ENCODE data around the gene SBK2. TPM values are rescaled to one million over a fixed set of nuclear protein-coding genes. Genes with fewer than 3 reads are reported as not detected.
A peak's percentile ranks its signal among the peaks of the same experiment; 100 is the strongest.

SBK2 gene
- total RNA-seq, 1 donor from 2014 or later, result not detected

DNA sequence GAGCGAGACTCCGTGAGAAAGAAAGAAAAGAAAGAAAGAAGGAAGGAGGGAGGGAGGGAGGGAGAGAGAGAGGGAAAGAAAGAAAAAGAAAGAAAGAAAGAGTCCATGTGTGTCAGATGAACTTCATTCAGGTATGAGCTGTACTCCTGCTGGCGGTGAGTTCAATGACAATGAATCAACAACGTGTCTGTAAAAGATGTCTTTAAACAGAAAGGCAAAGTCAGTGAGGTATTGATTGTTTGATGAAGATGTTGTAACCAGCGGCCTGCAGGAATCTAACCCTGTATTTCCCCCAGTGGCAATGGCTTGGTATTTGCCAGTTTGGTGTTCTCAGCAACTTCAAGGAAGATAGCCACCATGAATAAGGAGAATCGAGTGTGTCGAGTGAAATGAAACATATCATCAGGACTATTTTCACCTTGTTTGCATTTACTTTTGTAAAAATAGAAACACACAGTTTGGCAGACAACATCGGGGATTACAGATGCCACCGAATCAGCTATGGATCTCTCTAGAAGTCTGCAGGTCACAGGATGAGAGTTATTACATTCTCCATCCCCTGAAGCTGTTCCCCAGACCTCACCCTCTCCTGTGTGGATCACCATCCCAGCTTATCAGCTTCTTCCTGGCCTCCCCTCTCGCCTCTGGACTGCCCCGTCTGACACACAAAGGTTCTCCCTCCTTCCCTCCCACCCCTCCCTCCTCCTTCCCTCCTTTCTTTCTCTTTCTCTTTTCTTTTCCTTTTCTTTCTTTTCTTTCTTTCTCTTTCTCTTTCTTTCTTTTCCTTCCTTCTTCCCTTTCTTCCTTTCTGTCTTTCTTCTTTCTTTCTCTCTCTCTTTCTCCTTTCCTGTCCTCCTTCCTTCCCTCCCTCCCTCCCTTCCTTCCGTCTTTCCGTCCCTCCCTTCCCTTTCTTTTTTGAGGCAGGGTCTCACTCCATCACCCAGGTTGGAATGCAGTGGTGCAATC is 16.6 kb upstream of the SBK2 start:
- no peak for DNase-seq

DNA sequence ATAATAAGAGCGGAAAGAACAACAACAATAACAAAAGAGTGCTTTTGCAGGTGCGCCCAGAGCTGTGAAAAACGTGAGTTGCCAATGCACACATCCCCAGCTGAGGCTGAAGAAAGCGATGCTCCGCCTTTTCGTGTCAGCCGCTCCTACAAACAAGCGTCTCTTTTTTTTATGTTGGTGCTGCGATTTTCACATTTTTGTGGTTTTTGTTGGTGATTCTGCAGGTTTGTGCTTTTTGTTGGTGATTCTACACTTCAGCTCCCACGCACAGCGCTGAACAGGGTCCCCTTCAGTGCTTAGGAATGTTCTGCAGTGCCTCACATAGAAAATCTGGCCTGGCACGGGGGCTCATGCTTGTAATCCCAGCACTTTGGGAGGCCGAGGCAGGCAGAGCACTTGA is 15.7 kb upstream of the SBK2 start:
- DNase-seq, result no peak

DNA sequence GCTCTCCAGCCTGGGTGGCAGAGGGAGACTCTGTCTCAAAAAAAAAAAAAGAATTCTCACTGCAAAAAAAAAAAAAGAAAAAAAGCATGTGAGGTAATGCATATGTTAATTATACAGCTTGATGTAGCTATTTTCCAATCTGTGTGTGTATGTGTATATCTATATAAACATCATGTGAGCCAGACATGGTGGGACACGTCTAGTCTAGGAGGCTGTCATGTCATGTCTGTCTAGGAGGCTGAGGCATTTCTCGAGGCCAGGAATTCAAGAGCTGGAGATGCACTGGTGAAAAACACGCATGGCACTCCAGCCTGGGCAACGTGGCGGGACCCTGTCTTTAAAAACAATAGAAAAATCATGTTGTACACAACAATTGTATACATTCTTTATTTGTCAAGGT is 15.3 kb upstream of the SBK2 start:
- no peak for DNase-seq

DNA sequence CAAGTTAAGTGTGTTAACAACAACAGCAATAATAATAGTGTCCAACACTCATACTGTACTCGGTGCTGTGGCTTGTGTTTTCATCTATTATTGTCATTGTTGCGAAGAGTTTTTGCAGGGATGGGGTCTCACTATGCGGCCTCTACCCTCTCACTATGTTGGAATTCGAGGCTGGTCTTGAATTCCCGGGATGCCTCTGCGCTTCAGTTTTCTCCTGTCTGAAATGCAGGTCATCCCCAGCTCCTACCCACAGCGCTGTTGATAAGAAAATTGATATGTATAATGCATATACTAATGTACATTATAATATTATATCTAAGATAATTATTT is 13.4 kb upstream of the SBK2 start:
- no peak for DNase-seq

DNA sequence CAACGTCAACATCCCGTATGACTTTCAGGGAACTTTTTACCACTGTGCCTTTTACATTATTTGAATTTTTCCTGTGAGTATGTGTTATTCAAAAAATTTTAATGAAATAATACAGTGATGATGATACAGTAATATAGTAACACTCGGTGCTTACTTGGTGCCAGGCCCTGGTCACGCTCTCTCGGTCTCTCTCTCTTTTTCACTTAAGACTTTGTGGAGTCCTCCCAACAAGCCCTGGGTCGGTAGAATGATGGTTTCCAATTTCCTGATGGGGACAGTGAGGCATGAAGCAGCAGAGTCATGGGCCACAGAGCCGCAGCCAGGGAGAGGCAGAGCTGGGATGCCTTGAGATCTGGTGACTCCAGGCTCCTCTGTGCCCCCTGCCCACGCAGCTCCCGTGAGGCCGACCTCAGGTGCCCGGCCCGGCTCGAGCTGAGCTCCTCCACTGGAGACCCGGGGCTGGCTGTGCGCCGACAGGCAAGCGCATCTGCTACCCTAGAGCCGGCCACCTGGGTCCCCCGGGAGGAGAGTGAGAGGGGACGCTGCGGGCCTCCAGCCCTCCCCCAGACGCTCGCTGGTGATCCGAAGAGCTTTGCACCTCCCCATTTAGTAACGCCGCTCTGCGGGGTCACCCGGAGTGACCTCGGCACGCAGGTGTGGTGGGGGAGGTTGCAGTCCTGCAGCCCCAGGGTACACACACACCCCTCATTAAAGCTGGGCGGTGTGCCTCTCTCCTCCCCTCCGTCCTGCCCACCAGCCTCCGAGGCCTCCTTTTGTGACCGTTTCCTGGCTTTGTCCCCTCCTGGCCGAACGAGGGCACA is 12.8 kb upstream of the SBK2 start:
- peak; percentile 80 for DNase-seq

DNA sequence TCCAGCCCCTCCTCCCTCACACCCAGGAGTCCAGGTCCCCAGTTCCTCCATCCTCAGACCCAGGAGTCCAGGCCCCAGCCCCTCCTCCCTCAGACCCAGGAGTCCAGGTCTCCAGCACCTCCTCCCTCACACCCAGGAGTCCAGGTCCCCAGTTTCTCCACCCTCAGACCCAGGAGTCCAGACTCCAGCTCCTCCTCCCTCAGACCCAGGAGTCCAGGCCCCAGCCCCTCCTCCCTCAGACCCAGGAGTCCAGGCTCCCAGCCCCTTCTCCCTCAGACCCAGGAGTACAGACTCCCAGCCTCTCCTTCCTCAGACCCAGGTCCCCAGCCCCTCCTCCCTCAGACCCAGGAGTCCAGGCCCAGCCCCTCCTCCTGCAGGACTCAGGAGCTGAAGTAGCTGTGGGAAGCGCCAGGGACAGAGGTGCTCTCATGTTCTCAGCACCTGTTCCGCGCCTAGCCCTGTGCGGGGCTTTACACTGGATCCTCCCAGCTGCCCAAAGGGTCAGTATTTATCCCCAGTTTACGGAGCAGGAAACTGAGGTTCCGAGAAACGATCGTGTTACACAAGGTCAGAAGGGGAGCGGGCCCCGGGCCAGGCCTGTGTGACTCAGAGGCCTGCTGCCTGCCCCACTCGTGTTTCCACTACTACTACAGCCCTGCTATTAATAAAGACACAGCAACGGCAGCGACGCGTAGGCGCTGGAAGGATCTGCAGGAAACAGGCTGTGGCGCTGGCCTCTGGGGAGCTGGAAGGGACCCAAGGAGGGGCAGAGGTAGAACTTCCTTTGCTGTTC is 10.1 kb upstream of the SBK2 start:
- peak; percentile 94 for DNase-seq

DNA sequence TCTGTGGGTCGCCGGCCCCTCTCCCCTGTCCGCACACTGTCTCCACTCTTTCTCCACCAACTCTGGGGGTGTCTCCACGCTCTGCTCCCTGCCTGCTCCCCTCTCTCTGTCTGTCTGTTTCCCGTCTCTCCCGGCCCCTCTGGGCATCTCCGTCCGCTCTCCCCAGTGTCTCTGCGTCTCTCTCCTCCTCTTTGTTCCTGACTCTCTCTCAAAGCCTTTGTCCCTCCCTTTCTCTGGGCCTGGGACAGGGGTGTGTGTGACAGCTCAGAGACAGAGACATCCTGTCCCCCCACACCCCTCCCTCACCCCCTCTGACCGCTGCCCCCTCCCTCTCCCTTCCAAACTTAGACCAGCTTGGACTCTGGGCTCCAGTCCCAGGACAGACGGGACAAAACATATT is 9.1 kb upstream of the SBK2 start:
- DNase-seq, result no peak

DNA sequence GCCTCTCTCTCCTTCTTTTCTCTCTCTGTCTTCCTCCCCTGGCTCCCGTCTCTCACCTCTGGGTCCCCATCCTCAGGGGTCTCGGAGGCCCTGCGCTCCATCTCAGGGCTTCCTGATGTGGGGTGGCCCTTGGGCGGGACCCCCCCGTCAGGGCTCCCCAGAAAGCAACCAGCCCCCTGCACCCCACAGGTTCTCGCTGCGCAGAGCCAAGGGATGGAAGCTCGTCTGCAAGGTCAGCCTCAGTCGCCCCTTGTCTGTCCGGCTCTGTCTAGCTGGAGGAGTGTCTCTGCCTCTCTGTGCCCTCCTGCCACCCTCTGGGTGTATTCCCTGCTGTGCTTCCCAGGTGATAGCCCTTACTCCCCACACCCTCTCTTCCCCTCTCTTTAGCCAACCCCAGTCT is 8.5 kb upstream of the SBK2 start, which contains the start of gene SBK3:
SBK3 (minus strand) TSS at position 101 of the 400 bp plus-strand sequence; CDS start at position 101, 0 bp downstream.
- DNase-seq, result no peak

DNA sequence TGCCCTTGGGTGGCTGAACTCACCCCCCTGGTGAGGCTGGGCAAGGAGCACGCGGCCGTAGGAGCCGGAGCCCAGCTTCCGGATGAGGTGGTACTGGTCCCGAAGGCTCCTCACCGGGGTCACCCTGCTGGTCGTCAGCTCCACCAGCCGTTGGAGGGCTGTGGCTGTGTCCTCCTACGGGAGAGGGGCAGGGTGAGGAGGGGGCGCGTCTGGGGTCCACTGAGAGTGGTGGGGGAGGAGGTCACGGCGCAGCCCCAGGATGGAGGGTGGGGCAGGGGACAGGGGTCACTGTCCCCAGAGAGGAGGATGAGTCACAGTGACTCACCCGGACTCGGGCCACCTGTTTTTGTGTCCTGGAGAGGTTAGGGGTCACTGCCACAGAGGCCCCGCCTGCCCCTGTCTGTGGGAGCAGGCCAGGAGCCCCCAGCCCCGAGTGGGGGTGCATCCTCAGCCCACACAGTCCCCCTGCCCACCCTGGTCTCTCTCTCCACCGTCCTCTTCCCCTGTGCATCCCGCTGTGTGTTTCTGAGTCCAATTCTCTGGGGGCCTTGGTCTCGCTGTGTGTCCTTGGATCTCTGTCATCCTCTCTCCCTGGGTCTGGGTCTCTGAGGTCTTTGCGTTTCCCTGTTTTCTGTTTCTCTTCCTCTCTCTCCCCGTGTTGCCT is 8.0 kb upstream of the SBK2 start:
- DNase-seq, result no peak

DNA sequence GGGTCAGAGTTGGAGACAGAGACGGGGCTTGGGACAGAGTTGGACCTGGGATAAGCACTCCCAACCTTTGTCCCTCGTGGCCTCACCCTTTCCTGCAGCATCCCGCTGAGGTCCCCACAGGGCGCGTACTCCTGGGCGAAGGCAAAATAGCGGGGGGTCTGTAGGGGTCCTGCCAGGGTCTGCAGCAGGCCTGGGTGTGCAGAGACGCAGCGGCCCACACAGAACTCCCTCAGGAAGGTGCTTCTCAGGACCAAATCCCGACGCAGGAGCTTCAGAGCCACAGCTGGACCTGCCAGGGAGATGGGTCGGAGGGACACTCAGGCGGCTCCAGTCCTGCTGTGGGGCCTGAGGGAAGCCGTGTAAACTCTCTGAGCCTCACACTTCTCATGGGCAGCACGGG is 7.1 kb upstream of the SBK2 start:
- DNase-seq, result no peak

DNA sequence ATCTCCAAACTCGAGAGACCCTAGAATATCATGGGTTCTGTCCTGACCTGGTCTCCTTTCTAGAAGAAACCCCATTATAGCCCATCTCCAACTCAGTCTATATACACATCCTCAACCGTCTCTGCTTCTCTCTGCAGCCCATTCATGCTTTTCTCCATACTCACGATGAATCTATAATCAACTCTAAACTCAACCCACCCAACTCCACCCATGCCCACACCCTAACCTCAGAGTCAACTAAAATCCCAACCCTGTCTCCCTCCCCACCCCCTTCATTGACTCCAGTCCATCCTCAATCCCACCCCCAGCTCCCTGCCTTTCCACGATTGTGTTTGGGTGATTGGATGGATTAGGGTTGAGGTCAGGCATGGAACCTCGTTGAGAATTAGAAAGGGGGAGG is 6.6 kb upstream of the SBK2 start:
- no peak for DNase-seq

DNA sequence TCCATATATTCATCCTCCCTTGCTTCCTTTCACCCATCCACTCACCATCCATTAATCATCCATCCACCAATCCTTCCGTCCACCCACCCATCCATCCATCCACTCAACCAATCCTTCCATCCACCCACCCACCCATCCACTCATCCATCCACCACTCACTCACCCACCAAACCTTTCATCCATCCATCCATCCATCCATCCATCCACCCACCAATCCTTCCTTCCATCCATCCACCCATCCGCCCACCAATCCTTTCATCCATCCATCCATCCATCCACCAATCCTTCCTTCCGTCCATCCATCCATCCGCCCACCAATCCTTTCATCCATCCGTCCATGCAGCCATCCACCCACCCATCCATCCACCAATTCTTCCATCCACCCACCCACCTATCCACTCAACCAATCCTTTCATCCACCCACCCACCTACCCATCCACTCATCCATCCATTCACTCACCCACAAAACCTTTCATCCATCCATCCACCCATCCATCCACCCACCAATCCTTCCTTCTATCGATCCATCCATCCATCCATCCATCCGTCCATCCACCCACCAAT is 5.4 kb upstream of the SBK2 start:
- no peak for DNase-seq

DNA sequence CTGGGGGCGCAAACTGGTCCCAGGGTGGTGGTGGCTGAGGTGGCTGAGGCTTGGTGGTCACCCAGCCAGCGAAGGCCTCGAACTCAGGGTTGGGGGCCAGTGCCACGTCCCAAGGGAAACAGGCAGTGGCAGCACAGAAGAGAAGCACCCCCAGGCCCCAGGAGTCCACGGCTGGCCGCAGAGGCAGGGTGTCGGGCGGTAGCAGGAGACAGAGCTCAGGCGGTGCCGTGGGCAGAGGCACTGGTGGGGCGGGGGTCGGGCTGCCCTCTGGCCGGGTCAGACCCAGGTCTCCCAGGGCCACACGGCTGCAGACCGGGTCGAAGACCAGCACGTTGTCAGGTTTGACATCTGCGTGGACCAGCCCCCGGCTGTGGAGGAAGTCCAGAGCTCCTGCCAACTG is 4.2 kb upstream of the SBK2 start:
- no peak for DNase-seq

DNA sequence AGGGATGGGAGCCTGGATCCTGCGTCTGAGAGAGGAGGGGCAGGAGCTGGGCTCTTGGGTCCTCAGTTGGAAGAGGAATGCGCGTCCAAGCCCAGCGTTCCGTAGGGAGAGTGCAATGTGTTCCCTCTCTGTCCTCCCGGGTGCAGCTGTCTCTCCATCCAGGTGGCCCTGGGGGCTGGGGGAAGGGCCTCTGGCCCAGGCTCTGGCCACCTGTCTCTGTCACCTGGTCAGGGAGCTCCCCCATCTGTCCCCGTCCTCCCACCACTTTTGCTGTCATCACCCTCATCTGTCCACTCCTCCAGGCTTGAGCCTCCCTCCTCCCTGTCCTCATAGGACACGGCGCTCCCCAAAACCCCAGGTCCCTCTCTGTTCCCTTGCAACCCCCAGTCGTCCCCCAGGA is 3.7 kb upstream of the SBK2 start:
- no peak for DNase-seq

DNA sequence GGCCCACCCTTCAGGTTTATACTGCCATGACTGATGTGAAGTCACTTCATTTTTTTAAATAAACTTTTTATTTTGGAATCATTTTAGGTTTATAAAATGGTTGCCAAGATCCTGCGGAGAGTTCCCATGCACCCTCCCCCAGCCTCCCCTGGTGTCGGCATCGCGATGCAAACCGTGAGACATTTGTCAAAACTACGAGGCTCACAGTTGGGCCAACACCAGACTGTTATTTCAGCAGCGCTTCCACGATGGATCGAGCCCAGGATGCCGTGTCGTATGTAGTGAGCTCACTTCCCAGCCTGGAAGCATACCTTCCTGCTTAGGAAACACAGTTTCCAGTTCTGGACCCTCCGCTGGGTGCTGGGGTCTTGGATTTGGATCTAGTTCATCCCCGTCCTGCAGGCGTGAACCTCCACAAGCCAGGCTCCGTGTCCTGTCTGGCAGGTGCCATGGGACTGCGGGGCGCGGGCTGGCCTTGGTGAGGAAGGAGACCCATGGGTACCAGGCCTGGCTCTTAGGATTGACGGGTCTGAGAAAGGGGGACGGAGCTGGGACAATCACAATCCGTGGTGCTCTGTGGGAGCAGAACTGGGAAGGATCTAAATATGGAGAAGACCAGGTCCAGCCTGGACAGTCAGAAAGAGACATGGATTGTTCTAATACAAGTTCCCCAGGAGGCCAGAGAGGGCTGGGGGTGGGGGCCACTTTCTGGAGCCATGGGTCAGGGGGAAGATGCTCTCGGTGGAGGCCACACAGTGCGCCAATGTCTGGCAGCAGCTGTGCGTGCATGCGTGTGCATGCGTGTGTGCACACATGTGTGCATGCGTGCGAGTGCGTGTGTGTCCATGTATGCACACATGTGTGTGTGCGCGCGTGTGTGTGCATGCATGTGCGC is 2.4 kb upstream of the SBK2 start:
- no peak for DNase-seq

DNA sequence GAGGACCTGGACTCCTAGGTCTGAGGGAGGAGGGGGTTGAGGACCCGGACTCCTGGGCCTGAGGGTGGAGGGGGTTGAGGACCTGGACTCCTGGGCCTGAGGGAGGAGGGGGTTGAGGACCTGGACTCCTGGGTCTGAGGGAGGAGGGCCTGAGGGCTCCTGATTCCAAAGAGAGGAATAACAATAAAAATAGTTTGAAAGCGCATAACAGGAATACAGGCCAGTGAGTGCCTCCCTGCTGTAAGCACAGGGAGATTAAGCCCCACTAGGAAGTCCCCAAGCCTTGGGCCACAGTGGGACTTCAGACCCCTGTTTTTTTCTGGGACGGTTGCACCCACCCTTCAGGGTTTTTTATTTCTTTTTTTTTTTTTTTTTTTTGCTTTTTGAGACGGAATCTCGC is 1.2 kb upstream of the SBK2 start:
- DNase-seq, result no peak

DNA sequence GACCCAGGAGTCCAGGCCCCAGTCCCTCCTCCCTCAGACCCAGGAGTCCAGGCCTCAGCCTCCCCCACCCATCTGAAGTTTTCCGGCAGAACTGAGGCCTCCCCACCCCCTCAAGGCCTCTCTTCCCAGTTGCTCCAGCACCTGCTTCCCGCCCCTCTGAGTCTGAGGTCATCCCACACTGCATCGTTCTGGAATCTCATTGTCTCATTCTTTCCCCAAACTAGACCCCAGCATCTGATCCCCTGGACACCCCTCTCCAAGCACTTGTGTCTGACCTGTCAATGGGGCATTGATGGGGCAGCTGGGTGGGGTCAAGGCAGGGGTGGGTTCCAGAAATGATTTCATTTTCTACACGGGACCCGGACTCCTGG is 793 bp upstream of the SBK2 start:
- peak; percentile 26 for DNase-seq

DNA sequence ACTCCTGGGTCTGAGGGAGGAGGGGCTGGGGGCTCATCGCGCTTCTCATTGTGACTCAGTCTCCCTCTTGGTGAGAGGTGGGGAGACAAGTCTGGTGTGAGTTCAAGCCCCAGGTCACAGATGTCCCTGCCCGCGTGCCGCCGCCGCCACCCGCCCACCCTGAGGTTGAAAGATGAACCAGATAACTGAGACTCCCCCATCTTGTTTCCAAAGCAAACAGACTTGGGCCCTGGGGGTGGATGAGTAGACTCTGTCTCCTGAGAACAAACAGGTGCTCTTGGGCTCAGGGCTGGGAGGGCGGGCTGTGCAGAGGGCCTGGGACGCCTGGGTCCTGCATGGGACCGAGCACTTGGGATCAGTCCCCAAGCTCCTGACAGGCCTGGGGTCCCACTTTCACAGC is 567 bp downstream of the SBK2 start:
- DNase-seq, result no peak

DNA sequence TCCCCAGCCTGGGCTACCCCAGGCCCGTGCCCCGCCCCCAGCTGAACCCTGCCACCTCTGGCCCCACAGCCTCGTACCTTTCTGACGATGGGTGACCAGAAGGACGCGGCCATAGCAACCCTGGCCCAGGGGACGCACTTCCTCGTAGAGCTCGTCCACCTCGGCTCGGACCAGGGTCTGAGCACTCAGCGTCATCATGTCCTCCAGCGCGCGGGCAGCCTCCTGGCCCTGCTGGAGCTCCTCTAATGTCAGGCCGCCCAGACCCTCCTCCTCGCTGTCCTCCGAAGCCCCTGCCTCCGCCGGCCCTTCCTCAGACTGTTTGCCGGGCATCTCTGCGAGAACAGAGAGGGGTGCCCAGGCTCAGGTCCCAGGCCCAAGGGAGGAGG is 975 bp downstream of the SBK2 start:
- DNase-seq, result no peak

DNA sequence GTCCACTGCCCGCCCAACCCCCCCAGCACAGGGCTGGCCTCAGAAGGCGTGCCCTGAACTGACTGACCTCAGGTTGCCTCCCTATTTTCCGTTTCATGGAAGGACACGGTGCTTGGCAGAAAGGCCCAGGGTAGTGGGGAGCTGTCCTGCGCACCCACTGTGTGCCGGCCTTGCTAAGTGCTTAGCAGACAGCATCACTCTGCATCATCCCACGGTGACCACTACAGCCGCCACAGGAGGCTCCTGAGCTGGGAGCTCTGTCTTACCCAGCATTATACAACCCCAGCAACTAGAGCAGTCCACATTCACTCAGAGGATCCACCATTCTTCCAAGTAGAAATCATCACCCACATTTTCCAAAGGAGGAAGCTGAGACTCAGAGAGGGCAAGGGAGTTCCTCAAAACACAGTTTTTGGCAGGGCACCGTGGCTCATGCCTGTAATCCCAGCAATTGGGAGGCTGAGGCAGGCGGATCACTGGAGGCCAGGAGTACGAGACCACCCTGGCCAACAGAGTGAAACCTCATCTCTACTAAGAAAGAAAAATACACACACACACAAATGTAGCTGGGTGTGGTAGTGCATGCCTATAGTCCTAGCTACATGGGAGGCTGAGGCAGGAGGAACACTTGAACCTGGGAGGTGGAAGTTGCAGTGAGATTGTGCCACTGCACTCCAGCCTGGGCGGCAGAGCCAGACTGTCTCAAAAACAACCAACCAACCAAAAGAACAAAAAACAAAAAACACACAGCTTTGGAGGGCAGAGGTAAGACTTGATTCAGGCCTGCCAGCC is 1.6 kb downstream of the SBK2 start:
- DNase-seq, result no peak
